Lower leg skin (tissue), 3 donors: ENCODE data around the gene CDCP2.

Experiments
- CTCF ChIP-seq, 3 donors: fragments of 450-650 bp; IDR thresholded peaks; one replicate each; pipeline ENCODE4 v1.5.1; 2016; ENCODE audit warnings: antibody characterized with exemption in 3 of 3, mild to moderate bottlenecking in 3 of 3, moderate library complexity in 2 of 3
- POLR2A ChIP-seq, 2 donors: fragments of 450-650 bp; IDR thresholded peaks; one replicate each; pipeline ENCODE4 v1.6.1; 2016 to 2017; ENCODE audit warnings: antibody characterized with exemption in 2 of 2, mild to moderate bottlenecking in 1 of 2, moderate library complexity in 1 of 2

- no peak for TF ChIP-seq POLR2A (IDR thresholded peaks at IDR 0.05)
- no peak for TF ChIP-seq CTCF (IDR thresholded peaks at IDR 0.05)
These were observed 15.6 kb upstream of the CDCP2 start for GRCh38 chr1:54168206-54168965.
